GM12878 (cell line): Measurements from ENCODE around the gene B3GNT4. TPM values are rescaled to one million over a fixed set of nuclear protein-coding genes. Genes with fewer than 3 reads are reported as not detected.

Experiments
- ATF3 ChIP-seq: IDR thresholded peaks from 2 replicates; pipeline ENCODE4 v1.6.1; 2011; ENCODE audit warnings: low read depth, mild to moderate bottlenecking, low read length, moderate library complexity, borderline replicate concordance; ENCODE audit errors: extremely low read depth
- BMI1 ChIP-seq: fragments of 450-650 bp; IDR thresholded peaks from 2 replicates; pipeline ENCODE4 v1.6.1; 2016; ENCODE audit warnings: mild to moderate bottlenecking, moderate library complexity, borderline replicate concordance
- CEBPZ ChIP-seq: fragments of 150-350 bp; IDR thresholded peaks from 2 replicates; pipeline ENCODE4 v1.6.1; 2016; ENCODE audit warnings: low read depth, low read length
- CHD1 ChIP-seq: IDR thresholded peaks from 2 replicates; pipeline ENCODE4 v1.6.1; 2012; ENCODE audit warnings: low read depth, low read length, improper control_type of control experiment
- CHD2 ChIP-seq: IDR thresholded peaks from 2 replicates; pipeline ENCODE4 v1.6.1; 2011; ENCODE audit warnings: low read depth, low read length, improper control_type of control experiment, borderline replicate concordance
- CREB1 ChIP-seq: IDR thresholded peaks from 2 replicates; pipeline ENCODE4 v1.6.1; 2012; ENCODE audit warnings: low read depth, mild to moderate bottlenecking, inconsistent platforms
- CREM ChIP-seq: IDR thresholded peaks from 2 replicates; pipeline ENCODE4 v1.6.1; 2014; ENCODE audit warnings: antibody characterized with exemption, low read depth
- E2F8 ChIP-seq: fragments of 450-650 bp; IDR thresholded peaks from 2 replicates; pipeline ENCODE4 v1.6.1; 2018; ENCODE audit warnings: mild to moderate bottlenecking, low read depth, moderate library complexity; ENCODE audit not compliant: partially characterized antibody
- ETV6 ChIP-seq, 2 experiments: fragments of 450-650 bp in 1 of 2; IDR thresholded peaks in 1 of 2; conservative IDR thresholded peaks in 1 of 2; 2 replicates each; pipeline ENCODE4 v1.6.1; 2014; ENCODE audit warnings: antibody characterized with exemption in 1 of 2, borderline replicate concordance in 1 of 2, low read depth in 1 of 2, mild to moderate bottlenecking in 1 of 2, moderate library complexity in 1 of 2
- EZH2 ChIP-seq: IDR thresholded peaks from 2 replicates; pipeline ENCODE4 v1.6.1; 2012; ENCODE audit warnings: low read depth, mild to moderate bottlenecking, control low read depth, inconsistent platforms, low read length, borderline replicate concordance; ENCODE audit not compliant: control insufficient read depth
- NBN ChIP-seq: fragments of 450-650 bp; IDR thresholded peaks from 2 replicates; pipeline ENCODE4 v1.6.1; 2016
- NFXL1 ChIP-seq: fragments of 450-650 bp; IDR thresholded peaks from 2 replicates; pipeline ENCODE4 v1.6.1; 2017; ENCODE audit warnings: antibody characterized with exemption, mild to moderate bottlenecking, borderline replicate concordance
- NR2C2 ChIP-seq: IDR thresholded peaks from 2 replicates; pipeline ENCODE4 v1.6.1; 2011; ENCODE audit warnings: borderline replicate concordance, low read depth; ENCODE audit not compliant: control insufficient read depth, insufficient read length
- RAD21 ChIP-seq: IDR thresholded peaks from 2 replicates; pipeline ENCODE4 v1.6.1; 2011; ENCODE audit warnings: mild to moderate bottlenecking, low read depth, low read length, moderate library complexity; ENCODE audit not compliant: insufficient read depth
- RB1 ChIP-seq: fragments of 450-650 bp; formaldehyde crosslinking; IDR thresholded peaks from 2 replicates; pipeline ENCODE4 v1.6.1; 2017; ENCODE audit warnings: mild to moderate bottlenecking, borderline replicate concordance
- YY1 ChIP-seq: IDR thresholded peaks from 2 replicates; pipeline ENCODE4 v1.6.1; 2011; ENCODE audit warnings: low read depth, mild to moderate bottlenecking, low read length
- ZZZ3 ChIP-seq: IDR thresholded peaks from 2 replicates; pipeline ENCODE4 v1.6.1; 2011; ENCODE audit warnings: low read depth; ENCODE audit not compliant: control insufficient read depth, insufficient read length
- polyA plus RNA-seq, 11 experiments: library from polyadenylated mRNA; depleted of rRNA in 4 of 11; unstranded in 6 of 11; stranded (reverse) in 5 of 11; fragments of >200 nt; fragmentation: Nextera tagmentation in 4 of 11; fragmentation: Illumina TruSeq in 1 of 11; extraction: Ambion mirVana in 4 of 11; extraction: Trizol in 1 of 11; gene quantifications; 1 replicate in 1 of 11; 2 replicates in 10 of 11; pipeline versions ENCODE4 v1.2.1 to v1.2.3, GENCODE V29; 2011 to 2016; ENCODE audit warnings: inconsistent platforms in 2 of 11, missing spikeins in 2 of 11, low read depth in 1 of 11
- total RNA-seq, 4 experiments: library from RNA; depleted of rRNA in 3 of 4; stranded (reverse); fragments of >200 nt in 3 of 4; fragmentation: Illumina TruSeq in 1 of 4; extraction: Trizol in 1 of 4; gene quantifications; 2 replicates each; pipeline versions ENCODE4 v1.2.1 to v1.2.3, GENCODE V29; 2013 to 2021
- TF ChIP-seq, protein P1 (sequence below): fragments of 450-650 bp; formaldehyde crosslinking; IDR thresholded peaks from 2 replicates; pipeline ENCODE4 v1.5.0; 2022; ENCODE audit warnings: mild to moderate bottlenecking, missing genetic modification characterization

B3GNT4 gene
- total and polyA plus RNA-seq, 10 of the 15 experiments (the other 5 are each of a cell fraction or from before 2014, with no cell fraction given): 0.04 to 0.95 (median 0.88) TPM; not detected in 7

DNA sequence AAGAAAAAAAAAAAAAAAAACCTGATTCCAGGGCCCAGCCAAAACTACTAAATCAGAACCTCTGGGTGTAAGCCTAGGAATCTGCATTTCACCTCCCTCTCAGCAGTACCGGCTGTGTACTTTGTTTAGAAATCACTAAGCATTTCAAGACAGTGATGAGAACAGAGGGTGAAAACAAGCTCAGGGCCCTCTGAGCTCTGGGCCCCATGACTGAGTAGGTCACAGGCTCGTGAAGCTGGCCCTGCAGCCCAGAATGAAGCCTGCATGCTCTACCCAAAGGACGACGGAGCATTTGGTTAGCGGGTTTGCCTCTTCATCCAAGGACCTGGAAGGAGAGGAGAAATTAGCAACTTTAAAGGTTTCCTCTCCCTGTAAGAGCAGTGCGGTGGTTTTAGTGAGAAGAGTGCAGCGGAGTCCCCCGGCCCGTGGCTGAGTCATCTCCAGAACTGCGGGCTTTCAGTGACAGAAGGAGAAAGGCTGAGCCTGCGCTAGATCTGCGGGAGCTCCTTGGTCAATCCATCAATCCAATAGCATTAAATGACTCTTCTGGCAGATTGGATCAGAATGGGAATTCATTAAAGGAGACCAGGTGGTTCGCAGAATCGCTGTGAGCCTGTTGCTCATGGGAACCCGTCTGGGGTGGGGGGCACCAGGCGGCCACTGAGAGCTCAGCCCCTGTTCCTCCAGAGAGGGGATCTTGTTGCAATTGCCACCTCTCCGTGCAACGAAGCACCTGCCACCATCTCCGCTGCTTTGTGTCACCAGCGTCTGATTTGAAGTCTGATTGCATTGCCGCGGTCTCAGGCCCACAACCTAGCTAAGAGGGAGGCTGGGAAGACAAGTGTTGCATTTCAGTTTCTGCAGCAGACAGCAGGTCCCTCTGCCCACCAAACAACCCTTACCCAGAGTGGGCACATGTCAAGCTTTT lies 36.8 kb upstream of the B3GNT4 start (continued):
- no peak for TF ChIP-seq BMI1
- no peak for TF ChIP-seq CHD2
- TF ChIP-seq E2F8: no peak
- TF ChIP-seq NR2C2: no peak
- TF ChIP-seq, protein P1, sequence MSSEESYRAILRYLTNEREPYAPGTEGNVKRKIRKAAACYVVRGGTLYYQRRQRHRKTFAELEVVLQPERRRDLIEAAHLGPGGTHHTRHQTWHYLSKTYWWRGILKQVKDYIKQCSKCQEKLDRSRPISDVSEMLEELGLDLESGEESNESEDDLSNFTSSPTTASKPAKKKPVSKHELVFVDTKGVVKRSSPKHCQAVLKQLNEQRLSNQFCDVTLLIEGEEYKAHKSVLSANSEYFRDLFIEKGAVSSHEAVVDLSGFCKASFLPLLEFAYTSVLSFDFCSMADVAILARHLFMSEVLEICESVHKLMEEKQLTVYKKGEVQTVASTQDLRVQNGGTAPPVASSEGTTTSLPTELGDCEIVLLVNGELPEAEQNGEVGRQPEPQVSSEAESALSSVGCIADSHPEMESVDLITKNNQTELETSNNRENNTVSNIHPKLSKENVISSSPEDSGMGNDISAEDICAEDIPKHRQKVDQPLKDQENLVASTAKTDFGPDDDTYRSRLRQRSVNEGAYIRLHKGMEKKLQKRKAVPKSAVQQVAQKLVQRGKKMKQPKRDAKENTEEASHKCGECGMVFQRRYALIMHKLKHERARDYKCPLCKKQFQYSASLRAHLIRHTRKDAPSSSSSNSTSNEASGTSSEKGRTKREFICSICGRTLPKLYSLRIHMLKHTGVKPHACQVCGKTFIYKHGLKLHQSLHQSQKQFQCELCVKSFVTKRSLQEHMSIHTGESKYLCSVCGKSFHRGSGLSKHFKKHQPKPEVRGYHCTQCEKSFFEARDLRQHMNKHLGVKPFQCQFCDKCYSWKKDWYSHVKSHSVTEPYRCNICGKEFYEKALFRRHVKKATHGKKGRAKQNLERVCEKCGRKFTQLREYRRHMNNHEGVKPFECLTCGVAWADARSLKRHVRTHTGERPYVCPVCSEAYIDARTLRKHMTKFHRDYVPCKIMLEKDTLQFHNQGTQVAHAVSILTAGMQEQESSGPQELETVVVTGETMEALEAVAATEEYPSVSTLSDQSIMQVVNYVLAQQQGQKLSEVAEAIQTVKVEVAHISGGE (CRISPR knock-in tag): no peak
- no peak for TF ChIP-seq RB1
- no peak for TF ChIP-seq NFXL1
- TF ChIP-seq CREM: peak; percentile 65
- no peak for TF ChIP-seq CHD1
- TF ChIP-seq ETV6 (conservative IDR thresholded peaks at IDR 0.05 in 1 of 2, IDR thresholded peaks at IDR 0.05 in 1 of 2; ENCODE audit: borderline replicate concordance in 1 of 2, low read depth in 1 of 2): peak in 1 of 2 experiments; percentile 55; a peak in 1 of 4 replicates
- no peak for TF ChIP-seq CREB1
- no peak for TF ChIP-seq YY1
- TF ChIP-seq NBN: peak; percentile 43; the same call in 1 of the 2 replicates
- TF ChIP-seq ZZZ3: no peak
- TF ChIP-seq EZH2: no peak
- TF ChIP-seq ATF3: 0 out of 2 replicates have a peak, but pooled peaks have one; percentile 39
- TF ChIP-seq RAD21: 0 out of 2 replicates have a peak, but pooled peaks have one; percentile 2
- TF ChIP-seq CEBPZ: no peak
